ENCODE data around the gene NET1.
A peak's percentile ranks its signal among the peaks of the same experiment; 100 is the strongest.
"Not testable (repeated sequence)": the region's sequence is repeated elsewhere in the genome, so short reads cannot be mapped to it uniquely, and the experiment has no call there.

Gene NET1

DNA sequence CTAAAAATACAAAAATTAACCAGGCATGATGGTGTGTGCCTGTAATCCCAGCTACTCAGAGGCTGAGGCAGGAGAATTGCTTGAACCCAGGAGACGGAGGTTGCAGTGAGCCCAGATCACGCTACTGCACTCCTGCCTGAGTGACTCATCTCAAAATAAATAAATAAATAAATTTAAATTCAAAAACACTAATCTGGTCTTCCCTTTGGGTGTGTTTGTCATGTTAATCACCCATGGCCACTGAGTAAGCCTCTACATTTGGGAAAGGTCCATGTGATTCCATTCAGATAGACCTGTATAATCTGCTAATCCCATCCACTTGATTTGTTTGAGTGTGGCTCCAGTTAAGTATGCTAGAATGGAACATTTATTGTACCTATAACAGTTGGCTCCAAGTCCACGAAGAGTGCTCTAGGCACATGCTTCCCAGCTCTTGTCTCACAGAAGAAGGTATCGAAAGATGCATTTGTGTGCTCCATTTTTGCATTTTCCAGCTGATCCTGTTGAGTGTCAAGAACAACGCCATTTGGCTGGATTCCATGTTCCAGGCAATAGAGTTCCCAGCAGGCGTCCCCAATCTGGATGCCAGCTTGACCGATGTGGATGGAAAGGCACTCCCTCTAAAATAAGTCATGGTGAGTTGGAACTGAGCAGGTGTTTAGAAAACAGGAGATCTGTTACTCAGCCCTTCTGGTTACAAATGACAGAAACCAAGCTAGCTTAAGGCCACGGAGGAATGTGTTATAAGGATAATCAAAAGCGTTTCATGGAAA lies 11.7 kb upstream of the NET1 start:
- no peak for DNase-seq

DNA sequence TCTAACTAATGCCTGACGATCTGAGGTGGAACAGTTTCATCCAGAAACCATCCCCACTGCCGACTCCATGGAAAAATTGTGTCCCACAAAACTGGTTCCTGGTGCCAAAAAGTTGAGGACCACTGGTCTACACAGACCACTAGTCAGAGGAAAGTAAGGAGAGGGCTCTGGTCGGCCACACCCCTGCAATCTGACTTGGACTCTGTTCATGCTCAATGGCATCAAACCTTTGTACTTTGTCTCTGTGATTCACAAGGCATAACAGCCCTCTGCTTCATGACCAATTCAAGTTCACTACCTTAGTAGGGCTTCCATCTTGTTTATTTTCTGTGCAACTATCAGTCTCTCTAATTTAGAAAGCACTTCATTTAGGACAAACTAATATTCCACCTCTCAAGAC lies 9.6 kb upstream of the NET1 start:
- DNase-seq: no peak

DNA sequence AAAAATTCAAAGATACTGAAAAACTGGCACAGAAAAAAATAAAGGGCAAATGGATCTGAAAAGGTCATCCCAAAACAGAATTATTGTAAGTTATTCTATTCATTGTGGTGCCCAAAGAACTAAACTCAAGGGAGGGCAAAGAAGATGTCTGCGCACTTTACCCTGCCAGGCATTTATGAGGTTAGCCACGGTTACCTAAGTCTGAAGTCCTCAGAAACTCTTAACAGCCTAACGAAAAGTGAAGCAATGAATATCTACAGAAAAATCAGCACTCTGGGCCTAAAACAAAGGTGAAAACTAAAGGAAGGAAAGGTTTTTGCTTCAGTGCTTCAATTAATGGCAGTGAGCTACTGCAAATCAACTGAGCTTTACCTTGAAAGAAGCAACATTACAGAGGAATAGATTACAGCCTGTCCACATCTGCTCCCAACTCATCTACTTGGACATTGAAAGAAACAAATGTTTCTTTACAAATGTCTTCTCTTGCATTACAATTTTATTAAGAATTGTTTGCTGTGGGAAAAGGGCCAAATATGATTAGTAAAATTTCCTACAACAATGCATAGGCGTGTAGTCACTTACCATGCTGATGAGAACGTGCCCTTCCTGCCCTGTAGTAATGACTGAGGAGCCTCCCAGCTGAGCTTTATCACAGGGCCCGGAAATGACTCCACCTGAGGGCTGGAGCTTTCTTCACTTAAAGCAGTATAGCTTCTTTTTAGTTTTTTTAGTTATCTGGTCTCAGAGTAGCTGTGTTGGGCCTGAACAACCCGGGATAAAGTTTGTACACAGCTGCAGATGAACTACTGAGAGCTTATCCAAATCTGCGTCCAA lies 7.9 kb upstream of the NET1 start, which contains the start of gene TUBAL3:
Gene TUBAL3, minus strand, starts transcription at position 621 of the 834 bp plus-strand sequence. Its CDS starts 36 bp downstream, at position 585.
- DNase-seq: no peak

DNA sequence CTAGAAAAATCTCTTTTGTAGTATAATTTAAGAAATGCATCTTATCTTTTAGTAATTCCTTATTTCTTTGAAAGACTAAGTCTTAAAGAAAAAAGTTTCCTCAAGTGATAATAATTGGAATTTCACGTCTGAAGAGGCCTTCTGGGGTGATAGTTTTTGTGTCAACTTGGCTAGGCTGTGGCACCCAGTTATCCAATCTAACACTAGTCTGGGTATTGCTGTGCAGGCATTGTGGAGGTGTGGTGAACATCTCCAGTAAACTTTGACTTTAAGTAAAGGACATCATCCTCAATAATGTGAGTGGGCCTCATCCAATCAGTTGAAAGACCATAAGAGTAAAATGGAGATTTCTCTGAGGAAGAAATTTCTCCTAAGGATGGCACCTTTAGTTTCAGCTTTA lies 5.4 kb upstream of the NET1 start:
- no peak for DNase-seq

DNA sequence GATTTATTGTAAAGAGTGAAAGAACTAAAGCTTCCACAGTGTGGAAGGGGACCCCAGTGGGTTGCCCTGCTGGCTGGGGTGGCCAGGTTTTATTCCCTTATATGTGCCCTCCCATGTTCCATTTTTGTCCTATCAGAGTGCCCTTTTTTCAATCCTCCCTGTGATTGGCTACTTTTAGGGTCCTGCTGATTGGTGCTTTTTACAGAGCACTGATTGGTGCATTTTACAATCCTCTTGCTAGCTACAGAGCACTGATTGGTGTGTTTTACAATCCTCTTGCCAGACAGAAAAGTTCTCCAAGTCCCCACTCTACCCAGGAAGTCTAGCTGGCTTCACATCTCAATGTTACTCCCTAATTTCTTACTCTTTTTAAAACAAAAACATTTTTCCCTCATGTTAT lies 1.6 kb upstream of the NET1 start:
- DNase-seq: not testable (repeated sequence)

DNA sequence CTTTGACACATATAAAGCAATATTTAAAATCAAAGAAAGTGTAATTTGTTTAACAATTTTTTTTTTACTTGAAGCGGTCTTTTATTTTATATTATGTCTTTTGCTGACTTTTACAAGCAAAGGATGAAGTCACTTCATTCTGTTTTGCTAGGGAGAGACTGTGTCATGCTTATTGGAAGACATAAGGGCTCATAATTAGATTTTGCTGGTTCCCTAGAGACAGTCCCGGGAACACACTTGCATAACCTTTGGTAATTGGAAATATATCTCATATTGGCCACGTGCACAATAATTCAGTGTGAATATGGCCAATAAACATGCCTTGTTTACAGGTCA lies 448 bp upstream of the NET1 start:
- no peak for DNase-seq

DNA sequence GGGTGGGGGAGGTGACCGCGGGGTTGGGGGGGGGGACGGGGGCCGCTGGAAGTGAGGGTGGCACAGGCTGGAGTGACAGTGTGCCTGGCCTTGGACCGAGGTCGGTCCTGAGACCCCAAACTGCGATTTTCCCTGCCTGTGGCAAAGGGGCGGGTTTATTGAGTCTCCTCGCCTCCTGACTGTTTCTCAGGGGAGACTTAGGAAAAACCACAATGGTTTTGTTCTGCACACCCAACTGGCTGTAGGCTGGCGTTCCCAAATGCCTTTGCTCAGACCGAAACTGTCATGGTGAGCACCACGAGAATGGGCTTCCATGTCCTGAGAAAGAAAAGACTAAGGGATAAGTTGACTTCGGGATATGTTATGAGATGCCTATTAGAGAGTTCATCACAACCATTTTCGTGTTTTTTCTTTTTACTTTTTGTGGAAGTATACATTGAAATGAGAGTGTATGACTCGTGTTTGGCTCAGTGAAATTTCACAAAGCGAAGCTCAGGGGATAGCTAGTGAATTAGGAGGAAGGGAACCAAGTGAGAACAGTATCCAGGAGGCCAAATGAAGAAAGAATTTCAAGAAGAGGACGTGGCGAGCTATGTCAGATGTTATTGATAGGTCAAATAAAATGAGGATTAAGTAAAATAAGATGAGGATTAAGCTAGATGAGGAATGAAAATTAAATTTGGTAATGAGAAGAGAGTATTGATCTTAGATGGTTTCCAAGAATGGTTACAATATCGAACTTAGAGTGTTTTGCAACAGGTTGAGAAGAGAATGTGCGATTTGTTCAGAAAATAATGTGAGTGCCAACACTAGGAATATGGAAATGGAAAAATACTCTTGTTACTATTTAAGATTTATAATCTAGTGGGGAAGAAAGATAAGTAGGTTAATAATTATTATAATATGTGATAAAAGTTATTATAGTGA lies 918 bp downstream of the NET1 start:
- no peak for DNase-seq

DNA sequence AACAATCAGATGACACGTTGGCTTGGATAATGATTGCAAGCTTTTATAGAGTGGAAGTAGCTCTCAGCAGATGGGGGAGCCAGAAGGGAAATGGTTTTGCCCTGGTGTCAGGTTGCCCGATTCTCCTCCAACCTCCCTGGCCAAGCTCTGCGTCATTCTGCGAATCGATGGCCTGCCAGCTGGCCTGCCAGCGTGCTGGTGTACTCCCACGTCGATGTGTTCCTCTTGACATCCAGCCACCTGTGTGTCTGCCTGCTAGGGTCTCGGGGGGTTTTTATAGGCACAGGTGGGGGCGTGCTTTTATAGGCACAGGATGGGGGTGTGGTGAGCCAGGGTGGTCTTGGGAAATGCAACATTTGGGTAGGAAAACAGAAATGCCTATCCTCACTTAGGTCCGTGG lies 4.6 kb downstream of the NET1 start:
- no peak for DNase-seq

DNA sequence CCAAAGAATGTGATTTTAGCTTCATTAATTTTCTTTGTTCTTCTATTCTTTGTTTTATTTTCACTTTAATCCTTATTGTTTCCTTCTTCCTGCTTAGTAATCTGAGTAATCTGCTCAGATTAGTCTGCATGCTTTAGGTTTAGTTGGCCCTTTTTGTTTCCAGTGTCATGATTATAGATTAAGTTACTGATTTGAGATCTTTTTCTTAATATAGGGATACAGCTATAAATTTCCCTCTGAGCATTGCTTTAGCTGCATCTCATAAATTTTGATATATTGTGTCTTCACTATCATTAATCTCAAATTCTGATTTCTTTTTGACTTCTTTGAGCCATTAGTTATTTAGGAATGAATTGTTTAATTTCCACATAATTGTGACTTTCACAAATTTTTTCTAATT lies 6.2 kb downstream of the NET1 start:
- DNase-seq: no peak

DNA sequence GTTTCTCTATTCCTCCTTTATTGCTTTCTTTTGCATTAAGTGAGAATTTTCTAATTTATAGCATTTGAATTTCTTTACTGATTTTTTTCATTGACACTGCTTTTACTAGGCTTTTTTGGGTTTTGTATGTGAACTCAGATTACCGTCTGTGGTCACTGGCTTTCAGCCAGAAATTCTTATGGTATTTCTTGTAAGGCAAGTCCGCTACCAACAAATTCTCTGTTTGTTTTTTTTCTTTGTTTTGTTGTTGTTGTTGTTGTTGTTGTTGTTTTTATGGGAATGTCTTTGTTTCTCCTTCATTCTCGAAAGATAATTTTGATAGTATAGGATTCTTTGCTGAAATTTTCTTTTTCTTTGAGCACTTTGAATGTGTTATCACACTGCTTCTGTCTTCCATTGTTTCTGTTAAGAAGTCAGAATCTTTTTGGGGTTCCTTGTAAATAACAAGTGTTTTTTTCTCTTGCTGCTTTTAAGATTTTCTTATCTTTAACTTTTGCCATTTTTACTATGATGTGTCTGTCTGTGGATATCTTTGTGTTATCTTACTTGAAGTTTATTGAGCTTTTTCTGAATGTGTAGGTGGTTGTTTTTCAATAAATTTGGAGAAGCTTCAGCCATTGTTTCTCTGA lies 7.2 kb downstream of the NET1 start:
- DNase-seq: no peak

DNA sequence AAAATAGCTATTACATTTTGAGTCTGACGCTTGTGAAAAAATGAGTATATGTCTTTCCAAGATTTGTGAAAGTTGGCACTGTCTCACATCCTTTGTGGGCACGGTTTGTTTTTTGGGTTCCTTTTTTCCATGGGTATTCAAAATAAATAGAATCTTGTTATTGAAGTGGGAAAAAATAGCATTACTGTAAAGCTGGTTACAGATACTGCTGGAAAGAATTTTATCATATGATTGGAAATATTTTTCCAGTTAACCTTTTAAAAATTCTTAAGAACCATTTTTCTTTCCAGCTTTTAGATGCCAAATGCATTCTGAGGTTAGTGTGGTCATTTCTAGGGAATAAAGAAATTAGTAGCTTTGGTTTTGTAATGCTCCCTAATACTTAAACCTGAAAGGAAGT lies 11.4 kb downstream of the NET1 start:
- DNase-seq: no peak

DNA sequence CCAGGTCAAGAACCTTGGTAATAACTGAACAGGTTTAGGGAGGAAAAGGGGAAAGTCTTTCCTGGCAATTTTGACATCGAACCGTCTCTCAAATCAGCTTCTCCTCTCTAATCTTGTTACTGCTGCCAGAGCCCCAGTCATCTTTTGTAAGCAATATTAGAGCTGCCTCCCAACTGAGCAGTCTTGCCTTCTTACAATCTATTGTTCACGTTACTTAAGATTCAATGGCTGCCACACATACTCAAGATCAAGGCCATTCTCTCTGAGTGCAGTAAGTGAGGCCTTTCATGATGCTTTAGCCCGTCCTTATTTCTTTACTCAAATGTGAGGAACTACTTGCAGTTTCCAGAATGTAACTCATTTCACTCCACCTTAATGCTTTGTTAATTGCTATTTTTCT lies 12.4 kb downstream of the NET1 start:
- no peak for DNase-seq

DNA sequence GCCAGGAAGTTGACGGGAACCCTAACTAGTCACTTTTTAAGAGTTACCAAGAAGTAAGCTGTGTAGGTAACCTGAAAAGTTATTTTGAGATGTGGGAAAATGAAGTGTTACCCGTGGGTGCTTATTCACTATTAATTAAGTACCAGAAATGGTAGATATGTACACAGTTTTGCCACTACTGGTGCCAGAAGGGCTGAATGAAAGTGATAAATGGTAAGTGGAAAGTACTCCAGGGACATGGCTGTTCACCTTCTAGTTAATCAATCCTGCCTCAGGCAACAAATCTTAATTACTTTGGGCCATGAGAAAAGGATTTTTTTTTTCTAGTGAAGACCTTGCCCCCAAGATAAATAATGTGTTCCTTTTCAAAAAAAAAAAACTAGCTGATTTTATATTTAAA lies 15.8 kb downstream of the NET1 start:
- DNase-seq: no peak

DNA sequence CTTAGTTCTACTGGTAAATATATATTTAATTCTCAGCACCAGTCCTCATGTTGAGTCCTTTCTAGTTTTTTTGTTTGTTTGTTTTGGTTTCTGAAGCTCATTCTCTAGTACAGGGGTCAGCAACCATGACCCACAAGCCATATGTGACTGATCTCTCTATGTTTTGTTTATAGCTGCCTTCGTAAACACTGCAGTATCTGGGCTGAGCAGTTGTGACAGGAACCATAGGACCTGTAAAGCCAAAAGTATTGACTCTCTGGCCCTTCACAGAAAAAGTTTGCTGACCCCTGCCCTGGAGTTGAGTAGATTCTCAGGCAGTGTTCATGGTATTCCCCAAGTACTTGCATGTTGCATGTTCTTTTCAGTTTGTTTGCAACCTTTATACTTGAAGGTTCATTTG lies 20.8 kb downstream of the NET1 start:
- DNase-seq: no peak

DNA sequence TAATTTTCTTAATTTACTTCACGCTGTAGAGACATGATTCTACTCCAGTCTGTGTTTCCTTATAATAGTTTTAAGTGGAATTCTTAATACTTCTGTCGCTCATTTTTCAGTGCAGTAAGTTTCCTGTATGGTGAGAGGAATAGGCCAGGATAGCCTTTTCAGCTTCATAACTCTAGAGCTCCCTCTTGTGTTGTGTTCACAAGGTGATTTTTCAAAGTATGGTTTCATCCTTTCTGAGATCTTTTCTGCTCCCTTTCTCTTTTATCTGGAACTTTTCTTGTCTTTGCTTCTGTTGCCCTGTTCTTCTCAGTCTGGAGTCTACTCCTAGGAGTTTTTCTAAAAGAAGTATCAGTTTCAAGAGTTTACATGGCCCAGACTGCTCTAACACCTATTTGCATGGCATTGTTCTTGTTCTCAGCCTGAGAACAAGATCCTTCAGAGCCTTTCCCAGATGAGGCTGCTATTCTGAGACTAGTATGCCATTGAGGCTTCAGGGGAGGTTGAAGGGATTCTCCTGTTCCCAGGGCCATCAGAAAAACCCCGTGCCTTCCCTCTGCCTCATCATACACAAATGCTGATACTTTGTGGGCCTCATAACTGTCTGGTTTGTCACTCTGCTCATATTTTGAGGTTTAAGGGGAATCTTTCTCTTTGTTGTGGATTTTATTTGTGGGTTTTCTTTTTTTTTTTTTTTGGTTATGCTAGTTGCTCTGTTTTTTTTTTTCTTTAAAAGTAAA lies 21.8 kb downstream of the NET1 start:
- peak; percentile 58 for DNase-seq

DNA sequence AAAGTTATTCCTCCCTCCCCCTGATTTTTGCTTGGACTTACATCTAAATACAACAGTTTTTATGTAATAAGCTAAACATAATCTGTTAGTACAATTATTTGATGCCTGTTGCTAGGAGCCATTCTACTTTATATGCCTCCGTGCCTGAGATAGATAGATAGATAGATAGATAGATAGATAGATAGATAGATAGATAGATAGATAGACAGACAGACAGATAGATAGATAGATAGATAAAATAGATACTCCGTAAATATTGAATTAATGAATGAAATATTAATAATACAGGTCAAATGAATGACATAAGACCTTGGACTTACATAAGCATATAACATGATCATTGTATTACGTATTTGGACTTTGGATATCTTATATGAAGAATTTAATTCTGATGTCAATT lies 23.0 kb downstream of the NET1 start:
- no peak for DNase-seq

DNA sequence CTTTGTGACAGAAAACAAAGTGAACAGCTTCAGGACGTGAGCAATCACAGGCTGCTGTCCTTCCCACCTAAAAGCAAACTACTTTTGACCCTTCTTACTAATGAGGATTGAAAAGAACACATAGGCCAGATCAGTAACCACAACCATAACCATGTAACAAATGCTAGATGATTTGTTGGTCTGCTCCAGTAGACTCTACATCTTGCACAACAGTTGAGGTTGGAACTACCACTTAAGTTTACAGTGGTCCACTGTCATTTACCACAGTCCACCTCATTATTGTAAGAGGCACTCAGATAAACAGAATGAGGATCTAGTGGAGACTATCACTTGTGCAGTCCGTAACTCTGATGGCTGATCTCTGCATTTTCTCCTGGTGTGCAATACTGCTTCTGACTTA lies 27.8 kb downstream of the NET1 start:
- DNase-seq: no peak

DNA sequence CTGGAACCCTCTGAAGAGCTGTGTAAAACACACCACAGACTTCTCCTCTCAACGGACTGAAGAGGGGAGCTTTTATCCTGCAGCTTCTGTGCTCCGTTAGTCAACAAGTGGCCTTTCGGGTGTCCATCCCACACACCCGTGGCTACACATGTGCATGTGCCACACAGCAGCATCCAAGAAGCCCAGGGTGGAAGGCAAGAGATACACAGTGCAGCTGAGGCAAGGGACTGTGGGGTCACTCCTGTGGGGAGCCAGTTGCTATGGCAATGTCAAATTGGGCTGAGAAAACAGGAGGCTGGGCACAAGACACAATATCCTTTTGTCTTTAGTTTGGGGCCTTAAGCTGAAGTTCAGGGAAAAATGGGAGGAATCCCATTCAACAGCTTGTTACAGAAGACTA lies 28.7 kb downstream of the NET1 start:
- no peak for DNase-seq

DNA sequence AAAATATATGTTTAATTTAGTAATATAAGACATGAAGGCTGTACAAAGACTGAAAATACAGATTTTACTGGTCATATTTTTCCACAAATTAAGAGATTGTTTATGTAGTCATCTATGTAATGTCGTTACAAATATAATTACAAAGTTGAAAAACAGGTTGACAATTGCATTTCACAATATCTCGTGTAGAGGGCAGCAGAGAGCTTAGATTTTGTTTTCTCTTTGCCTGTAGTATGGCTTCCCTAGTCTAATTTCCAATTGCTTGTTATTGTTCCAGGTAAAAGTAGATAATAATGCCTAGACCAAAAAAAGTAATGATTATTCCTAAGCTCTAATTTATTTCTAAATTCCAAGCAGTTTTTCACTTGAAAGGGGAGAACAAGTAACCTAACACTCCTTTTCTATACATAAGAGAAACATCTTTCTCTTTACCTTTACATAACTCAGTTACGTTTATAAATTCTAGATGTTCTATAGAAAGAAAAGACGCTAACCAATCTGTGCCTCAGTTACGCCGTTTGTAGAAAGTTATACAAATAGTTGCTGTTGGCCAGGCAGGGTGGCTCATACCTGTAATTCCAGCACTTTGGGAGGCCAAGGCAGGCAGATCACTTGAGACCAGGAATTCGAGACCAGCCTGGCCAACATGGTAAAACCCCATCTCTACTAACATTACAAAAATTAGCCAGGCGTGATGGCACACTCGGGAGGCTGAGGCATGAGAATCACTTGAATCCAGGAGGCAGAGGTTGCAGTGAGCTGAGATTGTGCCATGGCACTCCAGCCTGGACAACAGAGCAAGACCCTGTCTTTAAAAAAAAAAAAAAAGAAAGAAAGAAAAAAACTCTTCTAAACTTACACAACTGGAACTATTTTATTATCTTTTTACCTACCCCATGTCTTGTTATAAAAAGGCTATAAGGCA lies 30.0 kb downstream of the NET1 start:
- peak; percentile 72 for DNase-seq

DNA sequence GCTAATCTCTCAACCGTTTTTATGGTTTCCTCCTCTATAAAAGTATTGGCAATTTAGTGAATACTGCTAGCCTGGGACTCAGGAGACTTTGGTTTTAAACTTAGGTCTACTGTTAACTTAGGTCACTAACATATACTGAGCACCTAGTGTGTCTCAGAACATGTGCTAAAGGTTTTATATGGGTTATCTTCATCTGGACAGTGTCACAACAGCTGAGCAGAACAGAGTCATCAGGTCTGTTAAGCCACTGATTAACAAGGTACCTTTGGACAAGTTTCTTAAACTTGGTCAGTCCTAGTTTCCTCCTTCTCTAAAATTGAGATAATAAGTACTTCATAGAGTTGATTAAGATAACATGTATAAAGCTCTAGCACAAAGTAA lies 30.6 kb downstream of the NET1 start:
- no peak for DNase-seq

DNA sequence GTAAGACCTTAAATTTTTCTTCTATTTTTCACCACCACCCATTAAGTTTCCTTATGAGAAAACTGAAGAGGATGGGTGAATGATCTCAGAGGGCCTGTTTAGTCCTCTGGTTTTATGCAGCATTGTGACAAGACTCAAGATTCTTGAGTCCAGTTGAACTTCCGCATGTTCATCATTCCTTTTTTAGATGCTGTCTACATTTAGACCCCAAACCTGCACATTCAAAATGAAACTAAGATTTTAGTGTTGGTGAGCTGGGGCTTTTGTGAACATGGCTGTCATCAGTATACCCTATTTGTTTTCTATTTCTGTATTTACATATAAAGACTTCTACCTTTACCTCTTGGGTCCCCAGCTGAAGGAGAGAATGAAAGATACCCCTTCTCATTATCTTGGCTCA lies 31.1 kb downstream of the NET1 start:
- DNase-seq: no peak

All from CD4-positive, alpha-beta T cell treated with Interleukin-17A for 1 hour (primary cell).